Measurements from ENCODE around the gene ADAMTS13.

ADAMTS13 gene

GRCh38 chr9:133493428-133493827 is 71.3 kb downstream of the ADAMTS13 start:
- no peak for DNase-seq

- no peak for DNase-seq
Observed at GRCh38 chr9:133493845-133494540, 71.8 kb downstream of the ADAMTS13 start.

GRCh38 chr9:133494636-133495326 is 72.6 kb downstream of the ADAMTS13 start:
- DNase-seq = no peak

- no peak for DNase-seq
Observed at GRCh38 chr9:133495327-133496293, 73.4 kb downstream of the ADAMTS13 start.

GRCh38 chr9:133496861-133497842 is 75.0 kb downstream of the ADAMTS13 start:
- no peak for DNase-seq

- no peak for DNase-seq
Observed at GRCh38 chr9:133499132-133499891, 77.1 kb downstream of the ADAMTS13 start.

- no peak for DNase-seq
Observed at GRCh38 chr9:133499892-133500270, 77.7 kb downstream of the ADAMTS13 start.

- no peak for DNase-seq
Observed at GRCh38 chr9:133502112-133502511, 79.9 kb downstream of the ADAMTS13 start.

GRCh38 chr9:133505186-133505830 is 83.1 kb downstream of the ADAMTS13 start:
- DNase-seq = no peak

GRCh38 chr9:133505901-133506652 is 83.9 kb downstream of the ADAMTS13 start:
- no peak for DNase-seq

- DNase-seq = no peak
Observed at GRCh38 chr9:133506653-133507038, 84.5 kb downstream of the ADAMTS13 start.

GRCh38 chr9:133507246-133507965 is 85.2 kb downstream of the ADAMTS13 start:
- DNase-seq = no peak

GRCh38 chr9:133508046-133508445 is 85.9 kb downstream of the ADAMTS13 start:
- DNase-seq = no peak
